ENCODE results near the gene ACBD6. TPM values are rescaled to one million over a fixed set of nuclear protein-coding genes. Genes with fewer than 3 reads are reported as not detected.
"Not testable (repeated sequence)": the region's sequence is repeated elsewhere in the genome, so short reads cannot be mapped to it uniquely, and the experiment has no call there.

Gene ACBD6
- total RNA-seq, 2 experiments from 2014 or later, result 45.7 to 49.0 TPM

DNA sequence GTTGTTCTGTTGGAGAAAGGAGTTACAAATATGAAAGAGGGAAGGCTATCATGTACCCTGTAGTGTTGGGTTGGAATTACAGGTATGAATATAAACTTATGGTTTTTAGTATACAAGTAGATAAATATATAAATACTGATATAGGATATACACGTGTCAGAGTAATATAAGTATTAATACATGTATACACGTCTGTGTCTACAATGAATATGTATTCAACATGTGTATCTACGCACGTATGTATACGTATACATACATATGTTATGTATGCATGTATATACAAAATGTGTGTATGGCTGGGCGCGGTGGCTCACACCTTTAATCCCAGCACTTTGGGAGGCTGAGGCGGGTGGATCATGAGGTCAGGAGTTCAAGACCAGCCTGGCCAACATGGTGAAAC is 17.9 kb downstream of the ACBD6 start:
- no peak overlapping the region for H3K4me3 Mint-ChIP-seq
- no peaks in the 10 kb centered on the region for H3K9me3 Mint-ChIP-seq
- no peak overlapping the region for H3K27ac Mint-ChIP-seq
- no peaks in the 10 kb centered on the region for H3K27me3 Mint-ChIP-seq
- no peak for DNase-seq
- peaks cover 11% of the 10 kb centered on the region for H3K36me3 Mint-ChIP-seq
- H3K4me1 Mint-ChIP-seq, result peaks cover 16% of the 10 kb centered on the region

DNA sequence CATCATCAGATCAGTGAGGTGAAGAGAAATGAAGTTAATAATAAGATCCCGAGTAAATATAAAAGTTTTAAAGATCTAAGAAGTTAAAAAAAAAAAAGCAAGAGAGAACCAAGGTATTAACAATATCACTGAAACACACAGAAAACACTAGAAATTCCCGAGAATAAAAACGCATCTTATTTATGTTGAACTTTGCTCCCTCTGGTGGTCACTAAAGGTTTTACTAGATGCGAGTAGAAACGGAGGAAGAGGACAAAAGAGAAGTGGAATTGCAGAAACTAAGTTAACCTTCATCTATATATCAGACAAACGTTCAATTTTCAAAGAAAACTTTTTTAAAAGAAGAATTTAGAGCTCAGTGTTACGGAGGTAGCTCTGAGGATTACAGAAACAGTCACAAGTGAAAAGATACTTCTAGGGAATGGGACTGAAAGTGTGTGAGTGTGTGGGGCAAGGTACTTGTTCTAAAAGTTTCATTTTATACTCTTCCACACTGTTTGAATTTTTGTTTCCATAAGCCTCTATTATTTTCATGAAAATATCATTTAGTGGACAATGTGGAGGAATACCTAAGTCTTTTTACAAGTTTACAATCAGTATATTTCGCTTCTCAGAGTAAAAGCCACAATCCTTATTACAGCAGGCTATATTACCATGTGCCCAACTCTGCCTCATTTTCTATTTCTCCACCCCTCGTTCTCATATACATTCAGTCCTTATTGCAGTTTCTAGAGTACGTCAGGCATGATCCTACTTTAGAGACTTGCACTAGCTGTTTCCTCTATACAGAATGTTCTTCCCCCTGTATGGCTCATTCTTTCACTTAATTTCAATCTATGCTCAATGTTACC is 19.7 kb downstream of the ACBD6 start:
- Mint-ChIP-seq H3K36me3 (peaks cover 17% of the 10 kb centered on the region), H3K4me1 (peaks cover 16% of the 10 kb centered on the region), H3K4me3 (no peak overlapping the region), H3K9me3 (no peaks in the 10 kb centered on the region), H3K27me3 (no peaks in the 10 kb centered on the region), H3K27ac (no peak overlapping the region)
- no peak for DNase-seq

DNA sequence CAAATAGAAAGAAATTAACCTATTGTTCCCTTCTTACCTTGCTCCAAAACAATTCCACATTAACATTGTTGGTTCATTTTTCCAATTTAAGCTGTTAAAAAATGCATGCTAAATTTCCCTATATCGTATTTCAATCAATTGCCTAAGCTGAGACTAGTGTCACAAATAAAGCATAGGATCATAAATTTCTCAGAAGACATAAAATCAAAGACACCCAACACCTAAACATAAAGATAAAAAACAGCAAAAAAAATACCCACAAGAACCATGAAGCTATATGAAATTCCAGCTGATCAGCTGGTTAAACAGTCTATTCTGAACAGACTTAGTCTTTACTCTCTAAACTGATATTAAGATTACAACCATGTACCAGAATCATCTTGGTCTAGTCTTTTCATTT is 32.3 kb downstream of the ACBD6 start:
- H3K9me3 Mint-ChIP-seq, result peaks cover 6% of the 10 kb centered on the region
- peaks cover 7% of the 10 kb centered on the region for H3K4me1 Mint-ChIP-seq
- no peak for DNase-seq
- H3K27ac Mint-ChIP-seq, result no peak overlapping the region
- H3K36me3 Mint-ChIP-seq, result peaks cover 40% of the 10 kb centered on the region
- no peaks in the 10 kb centered on the region for H3K27me3 Mint-ChIP-seq
- H3K4me3 Mint-ChIP-seq, result no peak overlapping the region

DNA sequence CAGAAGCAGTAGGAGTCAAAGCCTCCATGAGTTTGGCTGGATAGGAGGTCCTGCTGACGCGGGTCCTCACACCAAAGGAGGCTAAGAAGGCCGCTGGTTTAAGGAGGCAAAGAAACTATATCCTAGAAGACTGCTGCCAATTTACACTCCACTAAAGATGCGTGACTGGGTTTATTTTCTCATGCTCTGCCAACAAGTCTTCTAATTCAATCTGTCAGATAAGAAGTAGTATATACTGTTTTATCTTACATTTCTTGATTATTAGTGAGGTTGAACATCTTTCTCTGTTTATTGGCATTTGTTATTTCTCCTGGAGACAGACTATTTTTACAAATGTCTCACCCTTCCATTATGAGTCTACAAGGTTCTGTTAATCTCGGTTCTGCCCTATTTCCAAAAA is 34.1 kb downstream of the ACBD6 start:
- no peak overlapping the region for H3K4me3 Mint-ChIP-seq

DNA sequence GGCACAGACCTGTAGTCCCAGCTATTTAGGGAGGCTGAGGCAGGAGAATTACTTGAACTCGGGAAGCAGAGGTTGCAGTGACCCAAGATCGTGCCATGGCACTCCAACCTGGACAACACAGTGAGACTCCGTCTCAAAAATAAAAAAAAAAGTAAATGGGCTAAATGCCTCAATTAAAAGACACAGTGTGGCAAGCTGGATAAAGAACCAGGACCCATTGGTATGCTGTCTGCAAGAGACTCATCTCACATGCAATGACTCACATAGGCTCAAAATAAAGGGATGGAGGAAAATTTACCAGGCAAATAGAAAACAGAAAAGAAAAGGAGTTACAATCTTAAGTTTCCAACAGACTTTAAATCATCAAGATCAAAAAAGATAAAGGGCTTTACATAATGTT is 40.3 kb downstream of the ACBD6 start:
- H3K4me1 Mint-ChIP-seq, result no peaks in the 10 kb centered on the region
- DNase-seq, result no peak
- H3K9me3 Mint-ChIP-seq, result peaks cover 44% of the 10 kb centered on the region
- H3K27ac Mint-ChIP-seq, result no peak overlapping the region
- H3K4me3 Mint-ChIP-seq, result no peak overlapping the region
- H3K36me3 Mint-ChIP-seq, result peaks cover 75% of the 10 kb centered on the region
- no peaks in the 10 kb centered on the region for H3K27me3 Mint-ChIP-seq

More for the DNA sequence above, 34.1 kb downstream of the ACBD6 start:
- H3K36me3 Mint-ChIP-seq, result peaks cover 56% of the 10 kb centered on the region
- H3K4me1 Mint-ChIP-seq, result peaks cover 7% of the 10 kb centered on the region
- H3K9me3 Mint-ChIP-seq, result peaks cover 20% of the 10 kb centered on the region
- H3K27ac Mint-ChIP-seq, result no peak overlapping the region
- no peak for DNase-seq
- H3K27me3 Mint-ChIP-seq, result no peaks in the 10 kb centered on the region

DNA sequence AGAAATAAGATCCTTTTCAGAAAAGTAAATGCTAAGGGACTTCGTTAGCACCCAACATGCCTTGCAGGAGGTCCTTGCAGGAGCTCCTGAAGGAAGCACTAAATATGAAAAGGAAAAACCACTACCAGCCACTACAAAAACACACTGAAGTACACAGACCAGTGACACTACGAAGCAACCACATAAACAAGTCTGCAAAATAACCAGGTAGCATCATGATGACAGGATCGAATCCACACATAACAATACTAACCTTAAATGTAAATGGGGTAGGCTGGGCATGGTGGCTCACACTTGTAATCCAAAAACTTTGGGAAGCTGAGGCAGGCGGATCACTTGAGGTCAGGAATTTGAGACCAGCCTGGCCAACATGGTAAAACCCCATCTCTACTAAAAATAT is 40.7 kb downstream of the ACBD6 start:
- not testable (repeated sequence) for H3K27me3 Mint-ChIP-seq, H3K4me1 Mint-ChIP-seq, H3K4me3 Mint-ChIP-seq, DNase-seq, H3K27ac Mint-ChIP-seq
- Mint-ChIP-seq H3K36me3 (peaks cover 79% of the 10 kb centered on the region), H3K9me3 (peaks cover 44% of the 10 kb centered on the region)

DNA sequence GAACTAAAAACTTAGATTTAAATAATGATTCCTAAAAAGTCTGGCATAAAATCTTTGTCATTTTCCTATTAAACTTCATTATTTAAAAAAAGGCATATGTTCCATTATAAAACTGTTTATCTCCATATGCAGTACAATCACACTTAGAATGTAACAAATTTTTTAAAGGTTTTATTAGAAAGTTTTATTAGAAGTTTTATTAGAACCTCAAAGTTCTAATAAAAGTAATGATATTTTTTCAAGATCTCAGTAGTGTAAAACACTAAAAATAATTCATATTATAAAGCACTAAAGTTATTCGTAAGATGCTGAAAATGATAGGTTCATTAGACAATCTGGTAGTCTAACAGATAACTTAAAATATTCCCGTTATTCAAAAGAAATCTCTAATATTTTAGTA is 43.6 kb downstream of the ACBD6 start:
- peaks cover 77% of the 10 kb centered on the region for H3K36me3 Mint-ChIP-seq

DNA sequence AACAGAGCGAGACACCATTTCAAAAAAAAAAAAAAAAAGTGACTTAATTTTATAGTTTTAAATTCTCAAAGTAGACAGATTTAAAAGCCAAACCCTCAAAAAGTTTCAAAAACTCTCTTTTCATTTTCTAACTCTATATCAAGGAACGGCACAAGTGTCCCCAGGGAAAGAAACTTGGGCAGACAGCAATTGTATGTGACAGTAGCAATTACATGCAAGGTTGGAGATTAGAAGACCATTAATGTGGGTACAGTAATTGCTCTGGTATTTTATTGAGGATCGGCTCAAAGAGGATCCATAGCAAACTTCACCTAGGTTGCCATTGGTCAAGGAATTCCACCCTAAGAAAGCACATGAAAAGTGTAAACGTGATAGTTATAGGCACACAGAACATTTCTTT is 46.2 kb downstream of the ACBD6 start:
- Mint-ChIP-seq H3K27ac (no peak overlapping the region), H3K9me3 (peaks cover 41% of the 10 kb centered on the region), H3K4me3 (no peak overlapping the region), H3K36me3 (peaks cover 75% of the 10 kb centered on the region), H3K27me3 (no peaks in the 10 kb centered on the region), H3K4me1 (peaks cover 12% of the 10 kb centered on the region)
- no peak for DNase-seq

More for the DNA sequence above, 43.6 kb downstream of the ACBD6 start:
- no peak for DNase-seq
- H3K4me1 Mint-ChIP-seq, result peaks cover 4% of the 10 kb centered on the region
- no peak overlapping the region for H3K4me3 Mint-ChIP-seq
- H3K27me3 Mint-ChIP-seq, result no peaks in the 10 kb centered on the region
- H3K27ac Mint-ChIP-seq, result no peak overlapping the region
- H3K9me3 Mint-ChIP-seq, result peaks cover 37% of the 10 kb centered on the region

DNA sequence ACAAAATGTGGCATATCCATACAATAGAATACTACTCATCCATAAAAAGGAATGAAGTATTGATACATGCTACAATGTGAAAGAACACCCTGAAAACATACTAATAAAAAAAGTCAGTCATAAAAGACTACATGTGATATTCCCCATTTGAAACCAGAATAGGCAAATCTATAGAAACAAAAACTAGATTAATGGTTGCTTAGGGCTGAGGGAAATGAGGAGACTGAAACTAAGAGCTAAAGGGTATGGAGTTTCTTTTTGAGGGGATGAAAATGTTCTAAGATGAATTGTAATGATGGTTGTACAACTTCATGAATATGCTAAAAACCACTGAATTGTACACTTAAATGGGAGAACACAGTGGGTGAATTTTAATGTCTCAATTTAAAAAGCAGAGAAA is 50.9 kb downstream of the ACBD6 start:
- H3K27me3 Mint-ChIP-seq, result no peaks in the 10 kb centered on the region
- H3K4me3 Mint-ChIP-seq, result no peak overlapping the region
- H3K9me3 Mint-ChIP-seq, result peaks cover 35% of the 10 kb centered on the region
- DNase-seq, result no peak
- peaks cover 12% of the 10 kb centered on the region for H3K4me1 Mint-ChIP-seq
- H3K27ac Mint-ChIP-seq, result peak overlapping the region; percentile 51
- H3K36me3 Mint-ChIP-seq, result peaks cover 65% of the 10 kb centered on the region

DNA sequence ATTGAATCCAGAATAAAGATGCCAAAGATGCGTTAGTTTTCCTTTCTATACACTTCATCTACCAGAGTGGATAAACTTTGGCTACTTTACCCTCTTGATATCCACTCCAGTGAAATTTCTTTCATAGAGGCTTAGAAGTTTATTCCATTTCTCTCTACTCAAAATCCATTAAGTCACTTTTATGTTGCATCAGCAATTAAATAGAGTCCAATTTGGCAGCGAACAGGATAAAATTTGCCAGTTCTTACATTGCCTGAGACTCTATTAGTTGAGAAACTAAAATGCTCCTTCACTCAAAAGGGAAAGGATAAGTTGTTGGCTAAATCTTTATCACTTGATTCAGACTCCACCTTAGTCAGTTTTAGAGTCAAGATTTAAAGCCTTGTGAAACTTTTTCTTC is 57.9 kb downstream of the ACBD6 start:
- Mint-ChIP-seq H3K4me3 (no peak overlapping the region), H3K4me1 (peaks cover 1% of the 10 kb centered on the region), H3K9me3 (peaks cover 15% of the 10 kb centered on the region), H3K27ac (no peak overlapping the region), H3K27me3 (no peaks in the 10 kb centered on the region), H3K36me3 (peaks cover 43% of the 10 kb centered on the region)
- DNase-seq, result no peak

DNA sequence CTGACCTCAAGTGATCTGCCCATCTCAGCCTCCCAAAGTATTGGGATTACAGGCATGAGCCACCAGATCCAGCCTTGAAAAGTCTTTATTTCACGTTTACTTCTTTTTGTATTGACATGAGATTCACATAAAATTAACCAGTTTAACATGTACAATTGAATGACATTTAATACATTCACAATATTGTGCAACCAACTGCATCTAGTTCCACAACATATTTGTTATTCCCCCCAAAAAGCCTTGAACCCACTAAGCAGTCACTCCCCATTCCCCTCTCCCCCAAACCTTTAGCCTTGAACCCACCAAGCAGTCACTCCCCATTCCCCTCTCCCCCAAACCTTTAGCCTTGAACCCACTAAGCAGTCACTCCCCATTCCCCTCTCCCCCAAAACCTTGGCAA is 62.0 kb downstream of the ACBD6 start:
- Mint-ChIP-seq H3K9me3 (peaks cover 20% of the 10 kb centered on the region), H3K27me3 (no peaks in the 10 kb centered on the region), H3K4me1 (no peaks in the 10 kb centered on the region), H3K27ac (no peak overlapping the region), H3K36me3 (peaks cover 59% of the 10 kb centered on the region), H3K4me3 (no peak overlapping the region)
- no peak for DNase-seq

DNA sequence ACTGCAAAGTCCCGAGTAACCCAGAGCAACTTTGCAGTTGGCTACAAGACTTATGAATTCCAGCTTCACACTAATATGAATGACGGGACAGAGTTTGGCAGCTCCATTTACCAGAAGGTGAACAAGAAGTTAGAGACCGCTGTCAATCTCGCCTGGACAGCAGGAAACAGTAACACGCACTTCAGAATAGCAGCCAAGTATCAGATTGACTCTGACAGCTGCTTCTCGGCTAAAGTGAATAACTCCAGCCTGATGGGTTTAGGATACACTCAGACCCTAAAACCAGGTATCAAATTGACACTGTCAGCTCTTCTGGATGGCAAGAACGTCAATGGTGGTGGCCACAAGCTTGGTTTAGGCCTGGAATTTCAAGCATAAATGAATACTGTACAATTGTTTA is 66.8 kb downstream of the ACBD6 start:
- Mint-ChIP-seq H3K4me3 (no peak overlapping the region), H3K4me1 (peaks cover 16% of the 10 kb centered on the region), H3K27ac (no peak overlapping the region), H3K36me3 (peaks cover 64% of the 10 kb centered on the region), H3K27me3 (no peaks in the 10 kb centered on the region), H3K9me3 (peaks cover 18% of the 10 kb centered on the region)
- DNase-seq, result no peak

DNA sequence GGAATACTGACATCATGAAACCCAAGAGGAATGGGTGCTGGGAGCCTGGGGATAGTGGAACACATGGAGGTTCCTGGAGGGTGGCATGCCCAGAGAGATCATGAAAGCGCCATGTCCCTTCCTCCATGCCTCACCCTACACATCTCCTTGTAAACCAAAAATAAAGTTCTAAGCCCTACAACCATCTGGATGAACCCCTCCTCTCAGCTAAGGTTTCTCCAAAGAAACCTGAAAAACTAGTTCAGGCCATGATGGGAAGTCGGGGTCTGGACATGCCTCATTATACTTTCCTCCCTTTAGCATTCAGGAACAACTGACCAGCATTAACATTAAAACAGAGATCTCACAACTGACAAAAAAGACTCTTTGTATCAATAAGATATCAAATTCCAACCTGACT is 68.5 kb downstream of the ACBD6 start:
- Mint-ChIP-seq H3K27me3 (no peaks in the 10 kb centered on the region), H3K27ac (no peak overlapping the region), H3K9me3 (peaks cover 15% of the 10 kb centered on the region), H3K4me1 (peaks cover 20% of the 10 kb centered on the region), H3K4me3 (no peak overlapping the region), H3K36me3 (peaks cover 68% of the 10 kb centered on the region)
- DNase-seq, result no peak

DNA sequence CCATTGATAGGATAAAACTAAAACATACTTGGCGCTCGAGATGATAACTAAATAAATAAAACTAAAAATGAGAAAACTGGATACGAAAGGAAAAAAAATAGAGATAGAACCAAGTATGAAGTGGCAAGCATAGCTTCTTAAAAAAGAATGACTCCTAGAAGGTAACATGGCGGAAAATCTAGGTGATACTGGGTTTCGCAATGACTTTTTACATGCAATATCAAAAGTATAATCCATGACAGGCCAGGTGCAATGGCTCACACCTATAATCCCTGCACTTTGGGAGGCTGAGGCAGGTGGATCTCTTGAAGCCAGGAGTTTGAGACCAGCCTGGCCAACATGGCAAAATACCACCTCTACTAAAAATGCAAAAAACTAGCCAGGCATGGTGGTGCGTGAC is 70.7 kb downstream of the ACBD6 start:
- peaks cover 25% of the 10 kb centered on the region for H3K4me1 Mint-ChIP-seq
- H3K27ac Mint-ChIP-seq, result no peak overlapping the region
- peaks cover 64% of the 10 kb centered on the region for H3K36me3 Mint-ChIP-seq
- H3K4me3 Mint-ChIP-seq, result no peak overlapping the region
- peaks cover 13% of the 10 kb centered on the region for H3K9me3 Mint-ChIP-seq
- no peaks in the 10 kb centered on the region for H3K27me3 Mint-ChIP-seq
- no peak for DNase-seq

DNA sequence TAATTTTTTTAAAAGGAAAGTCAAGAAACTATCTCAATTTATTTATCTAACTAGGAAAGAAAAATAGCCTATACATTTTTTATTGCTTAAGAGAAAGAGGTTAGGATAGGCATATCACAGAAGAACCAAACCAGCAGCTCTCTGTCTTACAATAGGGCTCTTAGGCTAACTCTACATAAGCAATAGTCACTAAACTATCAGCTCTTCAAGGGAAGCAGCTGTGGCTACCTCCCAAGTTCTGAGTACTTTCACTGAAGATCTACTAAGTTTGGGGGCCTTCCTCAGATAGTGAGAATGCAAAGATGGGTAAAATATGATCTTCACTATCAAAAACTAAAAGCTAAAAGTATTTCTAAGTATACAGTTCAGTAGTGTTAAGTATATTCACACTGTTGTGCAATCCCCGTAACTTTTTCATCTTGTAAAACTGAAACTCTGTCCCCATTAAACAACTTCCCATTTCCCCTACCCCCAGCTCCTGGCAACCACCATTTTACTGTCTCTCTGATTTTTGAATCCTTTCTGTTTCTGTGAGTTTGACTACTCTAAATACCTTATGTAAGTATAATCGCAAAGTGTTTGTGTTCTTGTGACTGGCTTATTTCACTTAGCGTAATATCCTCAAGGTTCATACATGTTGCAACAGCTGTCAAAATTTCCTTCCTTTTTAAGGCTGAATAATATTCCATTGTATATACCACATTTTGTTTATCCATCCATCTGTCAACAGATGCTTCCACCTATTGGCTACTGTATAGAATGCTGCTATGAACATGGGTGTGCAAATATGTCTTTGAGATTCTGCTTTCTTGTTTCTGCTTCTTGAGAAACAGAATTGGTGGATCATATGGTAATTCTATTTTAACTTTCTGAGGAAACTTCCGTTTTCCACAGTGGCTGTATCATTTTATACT is 73.3 kb downstream of the ACBD6 start:
- Mint-ChIP-seq H3K27ac (no peak overlapping the region), H3K9me3 (peaks cover 7% of the 10 kb centered on the region), H3K27me3 (no peaks in the 10 kb centered on the region), H3K4me3 (no peak overlapping the region), H3K36me3 (peaks cover 50% of the 10 kb centered on the region), H3K4me1 (peaks cover 21% of the 10 kb centered on the region)
- DNase-seq, result no peak

Measured in activated naive CD8-positive, alpha-beta T cell treated with anti-CD3 and anti-CD28 coated beads for 36 hours (primary cell).